ENCODE data around the gene PKN1.

GRCh38 chr19:14474827-14475226 lies 41.7 kb downstream of the PKN1 start:
- TF ChIP-seq CTCF (IDR thresholded peaks at IDR 0.05) (no peak), POLR2A (IDR thresholded peaks at IDR 0.05) (no peak)
